HEK293 (cell line): ENCODE measurements around the gene FSIP1.

ENCODE experiments used
- CTCF ChIA-PET: fragments of 350-600 bp; formaldehyde crosslinking; extraction: SDS; loops from one replicate; lab custom pipeline; 2021; ENCODE audit warnings: antibody characterized with exemption; lab: Yijun Ruan, JAX
- POLR2A ChIA-PET: fragments of 300-600 bp; formaldehyde crosslinking; extraction: SDS; loops from one replicate; lab custom pipeline; 2020; ENCODE audit warnings: antibody characterized with exemption, inconsistent platforms; lab: Yijun Ruan, JAX
- H3K27ac ChIP-seq: fragments of 200-500 bp; sonication (Bioruptor generic); 2 replicates; pipeline ENCODE4 v1.5.1; 2014; ENCODE audit warnings: low read depth, low read length, control low read depth, inconsistent platforms; ENCODE audit errors: extremely low read depth
- H3K36me3 ChIP-seq, 2 experiments: fragments of 200-500 bp in 1 of 2; sonication (Bioruptor generic) in 1 of 2; 1 replicate in 1 of 2; 2 replicates in 1 of 2; pipeline ENCODE4 v1.5.1; 2014 to 2017; ENCODE audit warnings: inconsistent platforms in 2 of 2, low read length in 2 of 2; ENCODE audit not compliant: control insufficient read depth in 2 of 2, insufficient read depth in 1 of 2
- H3K4me1 ChIP-seq: fragments of 200-500 bp; sonication (Bioruptor generic); 2 replicates; pipeline ENCODE4 v1.5.1; 2014; ENCODE audit warnings: mild to moderate bottlenecking, low read length, inconsistent platforms; ENCODE audit not compliant: control insufficient read depth, insufficient read depth
- H3K4me3 ChIP-seq: 2 replicates; pipeline ENCODE4 v1.5.1; 2011; ENCODE audit warnings: low read depth, mild to moderate bottlenecking, control low read depth, low read length, moderate library complexity
- H3K9me3 ChIP-seq: fragments of 200-500 bp; sonication (Bioruptor generic); 2 replicates; pipeline ENCODE4 v1.5.1; 2014; ENCODE audit warnings: low read depth, low read length, inconsistent platforms; ENCODE audit not compliant: control insufficient read depth, insufficient read depth
- GFI1B ChIP-seq: fragments of 450-650 bp; formaldehyde crosslinking; IDR thresholded peaks from 2 replicates; pipeline ENCODE4 v1.5.1; 2016; ENCODE audit warnings: missing biosample characterization, missing genetic modification characterization
- KLF9 ChIP-seq: fragments of 450-650 bp; formaldehyde crosslinking; IDR thresholded peaks from 2 replicates; pipeline ENCODE4 v1.5.1; 2016; ENCODE audit warnings: missing biosample characterization, missing genetic modification characterization, low read depth
- REPIN1 ChIP-seq: fragments of 450-650 bp; formaldehyde crosslinking; IDR thresholded peaks from 2 replicates; pipeline ENCODE4 v1.5.1; 2017; ENCODE audit warnings: missing biosample characterization, missing genetic modification characterization, low read depth
- YY1 ChIP-seq: fragments of 450-650 bp; formaldehyde crosslinking; IDR thresholded peaks from 2 replicates; pipeline ENCODE4 v1.5.1; 2018; ENCODE audit warnings: missing biosample characterization, missing genetic modification characterization
- ZBTB11 ChIP-seq: fragments of 450-650 bp; formaldehyde crosslinking; conservative IDR thresholded peaks from 2 replicates; pipeline ENCODE4 v1.5.1; 2016; ENCODE audit warnings: low read depth, missing biosample characterization, missing genetic modification characterization
- ZBTB21 ChIP-seq: fragments of 450-650 bp; formaldehyde crosslinking; IDR thresholded peaks from 2 replicates; pipeline ENCODE4 v1.5.1; 2017; ENCODE audit warnings: missing biosample characterization, missing genetic modification characterization
- ZEB2 ChIP-seq: fragments of 450-650 bp; formaldehyde crosslinking; IDR thresholded peaks from 2 replicates; pipeline ENCODE4 v1.5.1; 2016; ENCODE audit warnings: missing biosample characterization, missing genetic modification characterization
- ZIC2 ChIP-seq: fragments of 450-650 bp; formaldehyde crosslinking; IDR thresholded peaks from 2 replicates; pipeline ENCODE4 v1.5.1; 2016; ENCODE audit warnings: missing biosample characterization, missing genetic modification characterization
- ZNF112 ChIP-seq: fragments of 450-650 bp; formaldehyde crosslinking; IDR thresholded peaks from 2 replicates; pipeline ENCODE4 v1.5.0; 2017; ENCODE audit warnings: missing biosample characterization, missing genetic modification characterization
- ZNF350 ChIP-seq: fragments of 450-650 bp; formaldehyde crosslinking; IDR thresholded peaks from 2 replicates; pipeline ENCODE4 v1.5.0; 2017; ENCODE audit warnings: missing biosample characterization, mild to moderate bottlenecking, missing genetic modification characterization
- ZNF423 ChIP-seq: fragments of 450-650 bp; formaldehyde crosslinking; IDR thresholded peaks from 2 replicates; pipeline ENCODE4 v1.5.1; 2016; ENCODE audit warnings: missing biosample characterization, missing genetic modification characterization
- ZNF433 ChIP-seq: fragments of 450-650 bp; formaldehyde crosslinking; IDR thresholded peaks from 2 replicates; pipeline ENCODE4 v1.5.1; 2016; ENCODE audit warnings: missing biosample characterization, missing genetic modification characterization, low read depth
- ZNF555 ChIP-seq: fragments of 450-650 bp; formaldehyde crosslinking; conservative IDR thresholded peaks from 2 replicates; pipeline ENCODE4 v1.5.1; 2017; ENCODE audit warnings: missing biosample characterization, mild to moderate bottlenecking, missing genetic modification characterization, inconsistent platforms
- ZNF623 ChIP-seq: fragments of 450-650 bp; formaldehyde crosslinking; IDR thresholded peaks from 2 replicates; pipeline ENCODE4 v1.5.1; 2016; ENCODE audit warnings: missing biosample characterization, missing genetic modification characterization
- ZNF626 ChIP-seq: fragments of 450-650 bp; sonication (Bioruptor Pico); formaldehyde crosslinking; IDR thresholded peaks from 2 replicates; pipeline ENCODE4 v1.5.1; 2018; ENCODE audit warnings: missing biosample characterization, missing genetic modification characterization, inconsistent platforms
- ZNF629 ChIP-seq: fragments of 450-650 bp; formaldehyde crosslinking; IDR thresholded peaks from 2 replicates; pipeline ENCODE4 v1.5.1; 2017; ENCODE audit warnings: missing biosample characterization, missing genetic modification characterization
- ZNF639 ChIP-seq: fragments of 450-650 bp; formaldehyde crosslinking; IDR thresholded peaks from 2 replicates; pipeline ENCODE4 v1.5.1; 2016; ENCODE audit warnings: missing biosample characterization, missing genetic modification characterization
- ZNF664 ChIP-seq: fragments of 450-650 bp; formaldehyde crosslinking; IDR thresholded peaks from 2 replicates; pipeline ENCODE4 v1.5.1; 2016; ENCODE audit warnings: missing biosample characterization, missing genetic modification characterization
- ZNF707 ChIP-seq: fragments of 450-650 bp; formaldehyde crosslinking; IDR thresholded peaks from 2 replicates; pipeline ENCODE4 v1.5.1; 2016; ENCODE audit warnings: missing biosample characterization, missing genetic modification characterization
- ZNF837 ChIP-seq: fragments of 450-650 bp; formaldehyde crosslinking; IDR thresholded peaks from 2 replicates; pipeline ENCODE4 v1.5.1; 2016; ENCODE audit warnings: missing biosample characterization, missing genetic modification characterization
- ZSCAN23 ChIP-seq: fragments of 450-650 bp; formaldehyde crosslinking; IDR thresholded peaks from 2 replicates; pipeline ENCODE4 v1.5.1; 2016; ENCODE audit warnings: missing biosample characterization, missing genetic modification characterization
- TF ChIP-seq, protein P1 (sequence below): fragments of 450-650 bp; formaldehyde crosslinking; IDR thresholded peaks from 2 replicates; pipeline ENCODE4 v1.5.1; 2016; ENCODE audit warnings: missing biosample characterization, missing genetic modification characterization
- TF ChIP-seq, protein P2 (sequence below): fragments of 450-650 bp; formaldehyde crosslinking; IDR thresholded peaks from 2 replicates; pipeline ENCODE4 v1.5.1; 2016; ENCODE audit warnings: missing biosample characterization, missing genetic modification characterization

The FSIP1 gene

GRCh38 chr15:39682366-39682765 lies 100.3 kb downstream of the FSIP1 start:
- Histone ChIP-seq H3K9me3 (no peaks in the 10 kb centered on the region), H3K4me1 (no peaks in the 10 kb centered on the region), H3K4me3 (no peak overlapping the region), H3K36me3 (no peaks in the 10 kb centered on the region), H3K27ac (no peak overlapping the region)
- ChIA-PET CTCF (interaction anchor here (0.6 to 1.4 kb wide), 2 partner anchors 74 to 75 kb away, joined by 3 to 6 read pairs; no protein-coding TSS in a partner anchor), POLR2A (no interaction called here)
- no peak for TF ChIP-seq GFI1B (tag by site-specific recombination)
- no peak for TF ChIP-seq ZNF707 (tag by site-specific recombination)
- no peak for TF ChIP-seq ZNF664 (tag by site-specific recombination)
- TF ChIP-seq ZNF629: no peak
- TF ChIP-seq ZNF433: no peak
- no peak for TF ChIP-seq ZBTB21
- TF ChIP-seq ZNF623 (tag by site-specific recombination): no peak
- TF ChIP-seq, protein P1, sequence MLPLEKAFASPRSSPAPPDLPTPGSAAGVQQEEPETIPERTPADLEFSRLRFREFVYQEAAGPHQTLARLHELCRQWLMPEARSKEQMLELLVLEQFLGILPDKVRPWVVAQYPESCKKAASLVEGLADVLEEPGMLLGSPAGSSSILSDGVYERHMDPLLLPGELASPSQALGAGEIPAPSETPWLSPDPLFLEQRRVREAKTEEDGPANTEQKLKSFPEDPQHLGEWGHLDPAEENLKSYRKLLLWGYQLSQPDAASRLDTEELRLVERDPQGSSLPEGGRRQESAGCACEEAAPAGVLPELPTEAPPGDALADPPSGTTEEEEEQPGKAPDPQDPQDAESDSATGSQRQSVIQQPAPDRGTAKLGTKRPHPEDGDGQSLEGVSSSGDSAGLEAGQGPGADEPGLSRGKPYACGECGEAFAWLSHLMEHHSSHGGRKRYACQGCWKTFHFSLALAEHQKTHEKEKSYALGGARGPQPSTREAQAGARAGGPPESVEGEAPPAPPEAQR (tag by site-specific recombination): no peak
- TF ChIP-seq ZIC2 (tag by site-specific recombination): no peak
- TF ChIP-seq YY1 (tag by site-specific recombination): no peak
- no peak for TF ChIP-seq ZNF639 (tag by site-specific recombination)
- no peak for TF ChIP-seq ZNF112 (tag by site-specific recombination)
- no peak for TF ChIP-seq ZBTB11 (tag by site-specific recombination)
- no peak for TF ChIP-seq ZNF626 (tag by site-specific recombination)

DNA sequence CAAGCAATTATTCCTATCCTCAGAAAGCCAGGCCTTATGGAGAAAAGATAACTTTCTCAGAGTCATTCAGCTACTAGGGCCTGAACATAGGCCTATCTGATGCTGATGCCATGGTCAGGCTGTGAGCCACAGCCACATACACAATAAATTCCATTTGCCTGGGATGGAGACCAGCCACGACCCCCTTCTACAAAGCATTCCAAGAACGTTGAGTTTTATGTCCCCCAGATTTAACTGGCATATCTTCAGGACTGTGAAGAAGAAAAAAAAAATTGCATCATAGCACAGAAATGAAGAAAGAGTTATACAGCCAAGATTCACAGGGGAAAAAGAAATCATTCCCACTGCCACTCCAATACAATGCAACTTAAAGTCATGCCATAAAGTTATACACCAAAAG lies 101.8 kb downstream of the FSIP1 start:
- H3K36me3 ChIP-seq: no peaks in the 10 kb centered on the region
- no peak overlapping the region for H3K27ac ChIP-seq
- no peak for TF ChIP-seq REPIN1 (tag by site-specific recombination)
- TF ChIP-seq ZEB2 (tag by site-specific recombination): no peak
- TF ChIP-seq ZNF350 (tag by site-specific recombination): no peak
- TF ChIP-seq ZNF664 (tag by site-specific recombination): no peak
- no peak for TF ChIP-seq ZNF837
- TF ChIP-seq ZNF555 (tag by site-specific recombination): no peak
- no peak for TF ChIP-seq KLF9 (tag by site-specific recombination)
- TF ChIP-seq ZNF423: no peak
- TF ChIP-seq ZSCAN23 (tag by site-specific recombination): no peak
- TF ChIP-seq, protein P2, sequence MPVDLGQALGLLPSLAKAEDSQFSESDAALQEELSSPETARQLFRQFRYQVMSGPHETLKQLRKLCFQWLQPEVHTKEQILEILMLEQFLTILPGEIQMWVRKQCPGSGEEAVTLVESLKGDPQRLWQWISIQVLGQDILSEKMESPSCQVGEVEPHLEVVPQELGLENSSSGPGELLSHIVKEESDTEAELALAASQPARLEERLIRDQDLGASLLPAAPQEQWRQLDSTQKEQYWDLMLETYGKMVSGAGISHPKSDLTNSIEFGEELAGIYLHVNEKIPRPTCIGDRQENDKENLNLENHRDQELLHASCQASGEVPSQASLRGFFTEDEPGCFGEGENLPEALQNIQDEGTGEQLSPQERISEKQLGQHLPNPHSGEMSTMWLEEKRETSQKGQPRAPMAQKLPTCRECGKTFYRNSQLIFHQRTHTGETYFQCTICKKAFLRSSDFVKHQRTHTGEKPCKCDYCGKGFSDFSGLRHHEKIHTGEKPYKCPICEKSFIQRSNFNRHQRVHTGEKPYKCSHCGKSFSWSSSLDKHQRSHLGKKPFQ (tag by site-specific recombination): no peak
- ChIA-PET CTCF (interaction anchor here (1.4 kb wide), 1 partner anchor 76 kb away, joined by 6 read pairs; no protein-coding TSS in a partner anchor), POLR2A (no interaction called here)
- no peak overlapping the region for H3K4me3 ChIP-seq
- no peaks in the 10 kb centered on the region for H3K9me3 ChIP-seq
- no peaks in the 10 kb centered on the region for H3K4me1 ChIP-seq
